ENCODE data around the gene CDK4. TPM values are rescaled to one million over a fixed set of nuclear protein-coding genes. Genes with fewer than 3 reads are reported as not detected.
A peak's percentile ranks its signal among the peaks of the same experiment; 100 is the strongest.

Gene CDK4
- total and polyA plus RNA-seq, 2 of the 13 experiments (the other 11 are each of a cell fraction or from before 2014, with no cell fraction given), result 191 to 209 TPM

- TF ChIP-seq TBL1XR1 (IDR thresholded peaks at IDR 0.05; ENCODE audit: borderline replicate concordance, low read length, partially characterized antibody), result no peak
- TF ChIP-seq ZNF20 (CRISPR knock-in tag; IDR thresholded peaks at IDR 0.05), result no peak
- TF ChIP-seq, protein P1, sequence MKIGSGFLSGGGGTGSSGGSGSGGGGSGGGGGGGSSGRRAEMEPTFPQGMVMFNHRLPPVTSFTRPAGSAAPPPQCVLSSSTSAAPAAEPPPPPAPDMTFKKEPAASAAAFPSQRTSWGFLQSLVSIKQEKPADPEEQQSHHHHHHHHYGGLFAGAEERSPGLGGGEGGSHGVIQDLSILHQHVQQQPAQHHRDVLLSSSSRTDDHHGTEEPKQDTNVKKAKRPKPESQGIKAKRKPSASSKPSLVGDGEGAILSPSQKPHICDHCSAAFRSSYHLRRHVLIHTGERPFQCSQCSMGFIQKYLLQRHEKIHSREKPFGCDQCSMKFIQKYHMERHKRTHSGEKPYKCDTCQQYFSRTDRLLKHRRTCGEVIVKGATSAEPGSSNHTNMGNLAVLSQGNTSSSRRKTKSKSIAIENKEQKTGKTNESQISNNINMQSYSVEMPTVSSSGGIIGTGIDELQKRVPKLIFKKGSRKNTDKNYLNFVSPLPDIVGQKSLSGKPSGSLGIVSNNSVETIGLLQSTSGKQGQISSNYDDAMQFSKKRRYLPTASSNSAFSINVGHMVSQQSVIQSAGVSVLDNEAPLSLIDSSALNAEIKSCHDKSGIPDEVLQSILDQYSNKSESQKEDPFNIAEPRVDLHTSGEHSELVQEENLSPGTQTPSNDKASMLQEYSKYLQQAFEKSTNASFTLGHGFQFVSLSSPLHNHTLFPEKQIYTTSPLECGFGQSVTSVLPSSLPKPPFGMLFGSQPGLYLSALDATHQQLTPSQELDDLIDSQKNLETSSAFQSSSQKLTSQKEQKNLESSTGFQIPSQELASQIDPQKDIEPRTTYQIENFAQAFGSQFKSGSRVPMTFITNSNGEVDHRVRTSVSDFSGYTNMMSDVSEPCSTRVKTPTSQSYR (CRISPR knock-in tag; IDR thresholded peaks at IDR 0.05; ENCODE audit: borderline replicate concordance), result no peak
- 0 out of 2 replicates have a peak, but pooled peaks have one; percentile 35 for TF ChIP-seq ZNF616 (CRISPR knock-in tag; IDR thresholded peaks at IDR 0.05; ENCODE audit: low read depth)
- peak; percentile 35; the same call in 1 of the 2 replicates for TF ChIP-seq HDAC1 (CRISPR knock-in tag; IDR thresholded peaks at IDR 0.05)
- no peak for TF ChIP-seq ZMYM2 (CRISPR knock-in tag; IDR thresholded peaks at IDR 0.05)
- TF ChIP-seq TAF1 (CRISPR knock-in tag; IDR thresholded peaks at IDR 0.05), result no peak
- TF ChIP-seq, protein P2, sequence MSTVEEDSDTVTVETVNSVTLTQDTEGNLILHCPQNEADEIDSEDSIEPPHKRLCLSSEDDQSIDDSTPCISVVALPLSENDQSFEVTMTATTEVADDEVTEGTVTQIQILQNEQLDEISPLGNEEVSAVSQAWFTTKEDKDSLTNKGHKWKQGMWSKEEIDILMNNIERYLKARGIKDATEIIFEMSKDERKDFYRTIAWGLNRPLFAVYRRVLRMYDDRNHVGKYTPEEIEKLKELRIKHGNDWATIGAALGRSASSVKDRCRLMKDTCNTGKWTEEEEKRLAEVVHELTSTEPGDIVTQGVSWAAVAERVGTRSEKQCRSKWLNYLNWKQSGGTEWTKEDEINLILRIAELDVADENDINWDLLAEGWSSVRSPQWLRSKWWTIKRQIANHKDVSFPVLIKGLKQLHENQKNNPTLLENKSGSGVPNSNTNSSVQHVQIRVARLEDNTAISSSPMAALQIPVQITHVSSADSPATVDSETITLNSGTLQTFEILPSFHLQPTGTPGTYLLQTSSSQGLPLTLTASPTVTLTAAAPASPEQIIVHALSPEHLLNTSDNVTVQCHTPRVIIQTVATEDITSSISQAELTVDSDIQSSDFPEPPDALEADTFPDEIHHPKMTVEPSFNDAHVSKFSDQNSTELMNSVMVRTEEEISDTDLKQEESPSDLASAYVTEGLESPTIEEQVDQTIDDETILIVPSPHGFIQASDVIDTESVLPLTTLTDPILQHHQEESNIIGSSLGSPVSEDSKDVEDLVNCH (CRISPR knock-in tag; IDR thresholded peaks at IDR 0.05), result no peak
- peak; percentile 59; the same call in 1 of the 2 replicates for TF ChIP-seq MEIS1 (CRISPR knock-in tag; IDR thresholded peaks at IDR 0.05; ENCODE audit: borderline replicate concordance)
- TF ChIP-seq CEBPB (IDR thresholded peaks at IDR 0.05; ENCODE audit: borderline replicate concordance, low read depth, low read length), result no peak
- TF ChIP-seq SAP130 (CRISPR knock-in tag; IDR thresholded peaks at IDR 0.05; ENCODE audit: low read depth), result peak; percentile 43; the same call in 1 of the 2 replicates
- TF ChIP-seq ZNF432 (CRISPR knock-in tag; IDR thresholded peaks at IDR 0.05; ENCODE audit: borderline replicate concordance), result no peak
- no peak for TF ChIP-seq CHD2 (IDR thresholded peaks at IDR 0.05; ENCODE audit: low read depth, low read length)
- peak; percentile 51 for TF ChIP-seq HNRNPLL (IDR thresholded peaks at IDR 0.05; ENCODE audit: low read depth, low read length, poor library complexity, severe bottlenecking)
- TF ChIP-seq JUNB (CRISPR knock-in tag; IDR thresholded peaks at IDR 0.05; ENCODE audit: borderline replicate concordance), result no peak
- TF ChIP-seq PHF20 (CRISPR knock-in tag; IDR thresholded peaks at IDR 0.05), result no peak
- TF ChIP-seq HNRNPL (IDR thresholded peaks at IDR 0.05; ENCODE audit: low read depth, low read length), result no peak
- TF ChIP-seq DDIT3 (CRISPR knock-in tag; IDR thresholded peaks at IDR 0.05), result no peak
- no peak for TF ChIP-seq SOX5 (CRISPR knock-in tag; IDR thresholded peaks at IDR 0.05; ENCODE audit: borderline replicate concordance)
- TF ChIP-seq IRF9 (CRISPR knock-in tag; IDR thresholded peaks at IDR 0.05; ENCODE audit: borderline replicate concordance), result no peak
- TF ChIP-seq ZEB1 (IDR thresholded peaks at IDR 0.05; ENCODE audit: insufficient replicate concordance, low read depth), result no peak
- TF ChIP-seq JUN (CRISPR knock-in tag; IDR thresholded peaks at IDR 0.05), result no peak
- TF ChIP-seq ZFP90 (CRISPR knock-in tag; IDR thresholded peaks at IDR 0.05; ENCODE audit: borderline replicate concordance), result no peak
Measured at GRCh38 chr12:57756406-57757341, 4.6 kb upstream of the CDK4 start (continued).
